Parathyroid adenoma (tissue), 2 donors: Measurements from ENCODE around the gene HDHD5.

ENCODE experiments used
- H2AFZ ChIP-seq: fragments of 300-600 bp; sonication (generic); one replicate; pipeline ENCODE4 v1.7.0; 2017; ENCODE audit warnings: antibody characterized with exemption, mild to moderate bottlenecking
- H3K27ac ChIP-seq: fragments of 300-600 bp; sonication (generic); one replicate; pipeline ENCODE4 v1.7.0; 2017
- H3K27me3 ChIP-seq: fragments of 300-600 bp; sonication (generic); one replicate; pipeline ENCODE4 v1.7.0; 2017; ENCODE audit warnings: low read length; ENCODE audit not compliant: control insufficient read depth, insufficient read depth
- H3K36me3 ChIP-seq: fragments of 300-600 bp; sonication (generic); one replicate; pipeline ENCODE4 v1.7.0; 2017; ENCODE audit warnings: low read length; ENCODE audit not compliant: control insufficient read depth, insufficient read depth
- H3K4me1 ChIP-seq: fragments of 300-600 bp; sonication (generic); one replicate; pipeline ENCODE4 v1.7.0; 2017; ENCODE audit warnings: control low read depth
- H3K4me2 ChIP-seq: fragments of 300-600 bp; sonication (generic); one replicate; pipeline ENCODE4 v1.7.0; 2017; ENCODE audit warnings: low read length
- H3K4me3 ChIP-seq: fragments of 300-600 bp; sonication (generic); one replicate; pipeline ENCODE4 v1.7.0; 2017; ENCODE audit warnings: low read depth, low read length
- H3K79me2 ChIP-seq: fragments of 300-600 bp; sonication (generic); one replicate; pipeline ENCODE4 v1.7.0; 2017; ENCODE audit warnings: control low read depth
- H3K9ac ChIP-seq: fragments of 300-600 bp; sonication (generic); one replicate; pipeline ENCODE4 v1.7.0; 2017; ENCODE audit warnings: mild to moderate bottlenecking
- H3K9me3 ChIP-seq: fragments of 300-600 bp; sonication (generic); one replicate; pipeline ENCODE4 v1.7.0; 2017; ENCODE audit warnings: low read length; ENCODE audit not compliant: control insufficient read depth
- TF ChIP-seq, protein P1 (sequence below): fragments of 300-600 bp; sonication (generic); IDR thresholded peaks from one replicate; pipeline ENCODE4 v1.7.0; 2017; ENCODE audit warnings: antibody characterized with exemption, mild to moderate bottlenecking
- donor health status: primary hyperparathyroidism.

Gene HDHD5

DNA sequence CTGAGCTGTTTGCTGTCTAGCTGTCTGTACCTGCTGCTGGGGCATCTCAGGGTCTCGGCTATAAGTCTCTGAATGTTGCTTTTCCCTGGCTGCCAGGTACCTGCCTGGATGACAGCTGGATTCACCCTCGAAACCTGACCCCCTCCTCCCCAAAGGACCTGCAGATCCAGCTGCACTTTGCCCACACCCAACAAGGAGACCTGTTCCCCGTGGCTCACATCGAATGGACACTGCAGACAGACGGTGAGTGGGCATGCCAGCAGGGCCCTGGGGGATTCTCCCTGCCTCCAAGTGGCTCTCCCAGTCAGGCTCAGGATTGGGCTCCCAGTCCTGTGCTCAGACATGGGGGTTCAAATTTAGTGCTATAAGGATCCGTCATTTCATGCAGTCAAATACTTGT, 61.4 kb downstream of the HDHD5 start:
- no peaks in the 10 kb centered on the region for H3K36me3 ChIP-seq
- no peaks in the 10 kb centered on the region for H3K79me2 ChIP-seq
- H3K4me2 ChIP-seq: no peak overlapping the region
- no peak overlapping the region for H3K4me3 ChIP-seq
- TF ChIP-seq, protein P1, sequence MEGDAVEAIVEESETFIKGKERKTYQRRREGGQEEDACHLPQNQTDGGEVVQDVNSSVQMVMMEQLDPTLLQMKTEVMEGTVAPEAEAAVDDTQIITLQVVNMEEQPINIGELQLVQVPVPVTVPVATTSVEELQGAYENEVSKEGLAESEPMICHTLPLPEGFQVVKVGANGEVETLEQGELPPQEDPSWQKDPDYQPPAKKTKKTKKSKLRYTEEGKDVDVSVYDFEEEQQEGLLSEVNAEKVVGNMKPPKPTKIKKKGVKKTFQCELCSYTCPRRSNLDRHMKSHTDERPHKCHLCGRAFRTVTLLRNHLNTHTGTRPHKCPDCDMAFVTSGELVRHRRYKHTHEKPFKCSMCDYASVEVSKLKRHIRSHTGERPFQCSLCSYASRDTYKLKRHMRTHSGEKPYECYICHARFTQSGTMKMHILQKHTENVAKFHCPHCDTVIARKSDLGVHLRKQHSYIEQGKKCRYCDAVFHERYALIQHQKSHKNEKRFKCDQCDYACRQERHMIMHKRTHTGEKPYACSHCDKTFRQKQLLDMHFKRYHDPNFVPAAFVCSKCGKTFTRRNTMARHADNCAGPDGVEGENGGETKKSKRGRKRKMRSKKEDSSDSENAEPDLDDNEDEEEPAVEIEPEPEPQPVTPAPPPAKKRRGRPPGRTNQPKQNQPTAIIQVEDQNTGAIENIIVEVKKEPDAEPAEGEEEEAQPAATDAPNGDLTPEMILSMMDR: no peak
- no peaks in the 10 kb centered on the region for H3K4me1 ChIP-seq
- no peak overlapping the region for H3K9ac ChIP-seq
- no peaks in the 10 kb centered on the region for H3K27me3 ChIP-seq
- H3K27ac ChIP-seq: no peak overlapping the region
- H2AFZ ChIP-seq: no peak overlapping the region
- H3K9me3 ChIP-seq: no peaks in the 10 kb centered on the region

DNA sequence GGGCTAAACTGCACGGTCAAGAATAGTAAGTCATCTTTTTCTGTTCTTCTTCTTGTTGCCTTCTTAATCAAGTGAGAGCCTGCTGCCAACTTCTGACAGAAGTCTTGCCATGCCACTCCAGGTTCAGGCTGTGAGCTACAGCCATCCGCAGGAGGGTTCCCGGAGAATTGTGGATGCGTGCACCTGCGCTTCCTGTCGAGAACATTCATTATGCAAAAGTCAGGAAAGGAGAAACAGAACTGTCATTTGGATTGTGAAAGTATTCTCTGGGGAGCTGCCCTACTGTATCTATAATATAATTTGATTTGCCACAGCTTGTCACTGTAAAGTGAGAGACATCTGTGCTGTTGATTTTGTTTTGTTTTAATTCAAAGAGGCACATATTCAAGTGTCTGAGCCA, 62.0 kb downstream of the HDHD5 start:
- Histone ChIP-seq H3K9ac (no peak overlapping the region), H2AFZ (no peak overlapping the region), H3K4me2 (no peak overlapping the region), H3K27ac (no peak overlapping the region), H3K9me3 (no peaks in the 10 kb centered on the region), H3K36me3 (no peaks in the 10 kb centered on the region), H3K79me2 (no peaks in the 10 kb centered on the region), H3K27me3 (no peaks in the 10 kb centered on the region), H3K4me1 (no peaks in the 10 kb centered on the region), H3K4me3 (no peak overlapping the region)
- TF ChIP-seq, protein P1: no peak

DNA sequence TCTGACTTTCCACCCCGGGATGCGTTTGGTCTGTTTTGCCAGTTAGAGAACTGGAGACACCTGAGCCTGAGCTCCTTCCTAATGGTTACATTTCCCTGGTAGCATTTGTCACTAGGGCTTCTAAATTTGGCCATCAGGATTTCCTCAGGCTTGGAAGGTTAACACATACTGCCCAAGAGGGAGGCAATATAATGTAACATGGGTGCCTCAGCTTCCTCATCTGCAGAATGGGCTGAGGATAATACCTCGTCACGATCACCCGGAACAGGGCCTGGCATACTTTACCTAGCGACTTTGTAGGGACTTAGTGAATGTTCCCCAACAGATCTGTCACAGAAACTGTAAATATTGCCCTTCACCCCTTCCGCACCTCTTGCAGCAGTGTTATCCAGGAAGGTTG, 63.0 kb downstream of the HDHD5 start:
- H3K4me3 ChIP-seq: no peak overlapping the region
- H2AFZ ChIP-seq: no peak overlapping the region
- H3K4me2 ChIP-seq: no peak overlapping the region
- H3K79me2 ChIP-seq: no peaks in the 10 kb centered on the region
- no peak overlapping the region for H3K27ac ChIP-seq
- no peak overlapping the region for H3K9ac ChIP-seq
- H3K4me1 ChIP-seq: no peaks in the 10 kb centered on the region
- no peaks in the 10 kb centered on the region for H3K36me3 ChIP-seq
- TF ChIP-seq, protein P1: no peak
- no peaks in the 10 kb centered on the region for H3K27me3 ChIP-seq
- no peaks in the 10 kb centered on the region for H3K9me3 ChIP-seq

DNA sequence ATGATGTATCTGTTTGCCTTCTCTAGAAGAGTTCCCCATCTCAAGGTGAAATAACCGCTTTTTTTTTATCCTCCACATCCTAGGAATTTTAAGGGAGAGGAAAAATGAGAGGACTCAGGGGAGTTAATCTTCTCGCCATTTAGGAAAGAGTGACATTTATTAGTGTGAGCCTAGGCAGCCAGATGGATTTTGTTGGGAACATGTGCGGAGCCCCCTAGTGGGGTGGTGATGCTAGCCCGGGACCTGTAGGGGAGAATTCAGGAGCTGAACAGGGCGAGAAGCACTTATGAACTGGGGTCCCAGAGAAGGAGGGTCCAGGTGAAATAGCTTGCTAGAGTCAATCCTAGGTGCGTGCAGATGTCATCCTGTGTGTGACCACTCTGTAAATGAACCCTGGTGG, 63.5 kb downstream of the HDHD5 start:
- TF ChIP-seq, protein P1: no peak
- Histone ChIP-seq H3K36me3 (no peaks in the 10 kb centered on the region), H3K9me3 (no peaks in the 10 kb centered on the region), H3K4me3 (no peak overlapping the region), H2AFZ (no peak overlapping the region), H3K9ac (no peak overlapping the region), H3K27ac (no peak overlapping the region), H3K4me1 (no peaks in the 10 kb centered on the region), H3K4me2 (no peak overlapping the region), H3K79me2 (no peaks in the 10 kb centered on the region), H3K27me3 (no peaks in the 10 kb centered on the region)

DNA sequence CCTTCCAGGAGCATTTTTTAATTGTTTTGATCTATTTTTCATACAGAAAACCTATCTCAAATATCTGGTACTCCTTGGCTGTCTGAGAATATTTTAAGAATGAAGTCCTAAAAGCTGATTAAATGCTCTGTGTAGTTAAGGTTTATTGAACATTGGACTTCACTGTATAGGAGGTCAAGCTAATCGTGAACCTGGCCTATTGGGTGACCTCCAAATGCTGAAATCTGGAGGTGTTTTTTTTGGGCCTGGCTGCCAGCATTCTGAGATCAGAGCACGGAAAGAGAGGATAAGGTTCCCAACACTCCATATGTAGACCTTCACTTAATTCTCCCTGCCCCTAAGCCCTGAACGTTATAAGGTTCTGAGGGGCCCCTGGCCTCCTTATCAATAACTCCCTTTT, 66.0 kb downstream of the HDHD5 start:
- Histone ChIP-seq H3K9me3 (no peaks in the 10 kb centered on the region), H3K27me3 (no peaks in the 10 kb centered on the region), H3K4me1 (no peaks in the 10 kb centered on the region)

More for the DNA sequence above, 66.0 kb downstream of the HDHD5 start:
- Histone ChIP-seq H3K27ac (no peak overlapping the region), H3K9ac (no peak overlapping the region), H3K79me2 (no peaks in the 10 kb centered on the region), H3K36me3 (no peaks in the 10 kb centered on the region), H3K4me2 (no peak overlapping the region), H2AFZ (no peak overlapping the region), H3K4me3 (no peak overlapping the region)
- TF ChIP-seq, protein P1: no peak
